Ishikawa (cell line): Measurements from ENCODE around the gene PTPRJ.

Source experiments
- EP300 ChIP-seq: IDR thresholded peaks from 2 replicates; pipeline ENCODE4 v1.6.1; 2012; ENCODE audit warnings: borderline replicate concordance
- RAD21 ChIP-seq: IDR thresholded peaks from 2 replicates; pipeline ENCODE4 v1.6.1; 2012; ENCODE audit warnings: low read depth
- REST ChIP-seq: IDR thresholded peaks from 2 replicates; pipeline ENCODE4 v1.6.1; 2012; ENCODE audit warnings: low read depth, mild to moderate bottlenecking

GRCh38 chr11:48090174-48090573 lies 109.8 kb downstream of the PTPRJ start:
- TF ChIP-seq REST (no peak), RAD21 (no peak), EP300 (no peak)
